Measurements from ENCODE around the gene PACSIN3.
A peak's percentile ranks its signal among the peaks of the same experiment; 100 is the strongest.

PACSIN3 gene

GRCh38 chr11:47171061-47171838 is 15.0 kb downstream of the PACSIN3 start:
- Mint-ChIP-seq H3K4me1 (peaks cover 12% of the 10 kb centered on the region), H3K4me3 (peak overlapping the region in 1 of 3 experiments; percentile 34), H3K27me3 (ENCODE audit: low read depth) (no peaks in the 10 kb centered on the region)

GRCh38 chr11:47166368-47166767 is 19.9 kb downstream of the PACSIN3 start:
- Mint-ChIP-seq H3K4me1 (peaks cover 5% of the 10 kb centered on the region), H3K36me3 (ENCODE audit: low read depth) (peaks cover 35% of the 10 kb centered on the region), H3K4me3 (no peak overlapping the region), H3K27ac (no peak overlapping the region), H3K27me3 (ENCODE audit: low read depth) (no peaks in the 10 kb centered on the region), H3K9me3 (no peaks in the 10 kb centered on the region)
- no peak for TF ChIP-seq CTCF (IDR thresholded peaks at IDR 0.05; ENCODE audit: unreplicated experiment in 3 of 3)

More at GRCh38 chr11:47171061-47171838, 15.0 kb downstream of the PACSIN3 start:
- peaks cover 46% of the 10 kb centered on the region for H3K36me3 Mint-ChIP-seq (ENCODE audit: low read depth)
- H3K27ac Mint-ChIP-seq: no peak overlapping the region
- H3K9me3 Mint-ChIP-seq: no peaks in the 10 kb centered on the region
- TF ChIP-seq CTCF (IDR thresholded peaks at IDR 0.05; ENCODE audit: unreplicated experiment in 3 of 3): no peak

GRCh38 chr11:47165253-47165840 is 20.9 kb downstream of the PACSIN3 start:
- H3K4me1 Mint-ChIP-seq: peaks cover 5% of the 10 kb centered on the region
- no peak for TF ChIP-seq CTCF (IDR thresholded peaks at IDR 0.05; ENCODE audit: unreplicated experiment in 3 of 3)

GRCh38 chr11:47164321-47164720 is 21.9 kb downstream of the PACSIN3 start:
- TF ChIP-seq CTCF (IDR thresholded peaks at IDR 0.05; ENCODE audit: unreplicated experiment in 3 of 3): no peak
- Mint-ChIP-seq H3K36me3 (ENCODE audit: low read depth) (peaks cover 32% of the 10 kb centered on the region), H3K4me3 (no peak overlapping the region), H3K27me3 (ENCODE audit: low read depth) (no peaks in the 10 kb centered on the region), H3K4me1 (peaks cover 5% of the 10 kb centered on the region), H3K9me3 (no peaks in the 10 kb centered on the region), H3K27ac (no peak overlapping the region)

More at GRCh38 chr11:47165253-47165840, 20.9 kb downstream of the PACSIN3 start:
- Mint-ChIP-seq H3K27ac (no peak overlapping the region), H3K4me3 (no peak overlapping the region), H3K27me3 (ENCODE audit: low read depth) (no peaks in the 10 kb centered on the region), H3K36me3 (ENCODE audit: low read depth) (peaks cover 28% of the 10 kb centered on the region), H3K9me3 (no peaks in the 10 kb centered on the region)

- no peaks in the 10 kb centered on the region for H3K27me3 Mint-ChIP-seq (ENCODE audit: low read depth)
- peaks cover 5% of the 10 kb centered on the region for H3K4me1 Mint-ChIP-seq
- H3K36me3 Mint-ChIP-seq (ENCODE audit: low read depth): peaks cover 37% of the 10 kb centered on the region
- no peak for TF ChIP-seq CTCF (IDR thresholded peaks at IDR 0.05; ENCODE audit: unreplicated experiment in 3 of 3)
- H3K27ac Mint-ChIP-seq: no peak overlapping the region
- H3K4me3 Mint-ChIP-seq: no peak overlapping the region
- no peaks in the 10 kb centered on the region for H3K9me3 Mint-ChIP-seq
Observed at GRCh38 chr11:47163898-47164297, 22.3 kb downstream of the PACSIN3 start.

Measured in nephron (organoid).